Endothelial cell of umbilical vein (primary cell): Measurements from ENCODE around the gene MFNG. TPM values are rescaled to one million over a fixed set of nuclear protein-coding genes. Genes with fewer than 3 reads are reported as not detected.

Experiments
- BruUV-seq: library from RNA; stranded (reverse); fragments of 400-500 nt; replicated peaks from 2 replicates; lab custom pipeline; 2021; lab: Mats Ljungman, UMichigan
- CTCF ChIA-PET: fragments of 300-600, 350-600 bp; sonication (Branson Sonifier 250); formaldehyde crosslinking; loops from one replicate; lab custom pipeline; 2021; ENCODE audit warnings: antibody characterized with exemption, inconsistent platforms; lab: Charles Lee
- POLR2A ChIA-PET: fragments of 300-600, 350-600 bp; sonication (Branson Sonifier 250); formaldehyde crosslinking; loops from one replicate; lab custom pipeline; 2021; ENCODE audit warnings: antibody characterized with exemption, inconsistent platforms; lab: Charles Lee
- DNase-seq: peaks from one replicate; pipeline ENCODE4 v3.0.0-alpha.2; 2011; ENCODE audit warnings: low read depth, low spot score
- FAIRE-seq: peaks from 2 replicates; lab custom pipeline; 2011; peaks lifted over from hg19 to GRCh38; lab: Jason Lieb, UNC
- H2AFZ ChIP-seq: 2 replicates; pipeline ENCODE4 v1.6.0; 2012; ENCODE audit warnings: low read depth, low read length, control low read depth, inconsistent platforms
- H3K27ac ChIP-seq: 2 replicates; pipeline ENCODE4 v1.5.1; 2011; ENCODE audit warnings: low read depth, mild to moderate bottlenecking, control low read depth, low read length, moderate library complexity; ENCODE audit not compliant: insufficient read depth
- H3K27me3 ChIP-seq, 2 experiments: 2 replicates each; pipeline versions ENCODE4 v1.6.0 to v1.6.1; 2011; ENCODE audit warnings: low read length in 2 of 2, mixed read lengths in 1 of 2; ENCODE audit not compliant: control insufficient read depth in 2 of 2, insufficient read depth in 2 of 2
- H3K36me3 ChIP-seq, 2 experiments: 2 replicates in 1 of 2; 3 replicates in 1 of 2; pipeline ENCODE4 v1.5.1; 2011; ENCODE audit warnings: low read length in 2 of 2, mild to moderate bottlenecking in 1 of 2, moderate library complexity in 1 of 2; ENCODE audit not compliant: control insufficient read depth in 2 of 2, insufficient read depth in 2 of 2; ENCODE audit errors: extremely low read depth in 1 of 2
- H3K4me1 ChIP-seq: 3 replicates; pipeline ENCODE4 v1.5.1; 2011; ENCODE audit warnings: mild to moderate bottlenecking, low read length; ENCODE audit not compliant: control insufficient read depth, insufficient read depth; ENCODE audit errors: extremely low read depth
- H3K4me2 ChIP-seq: 2 replicates; pipeline ENCODE4 v1.6.1; 2011; ENCODE audit warnings: low read length, control low read depth, mixed read lengths; ENCODE audit not compliant: insufficient read depth
- H3K4me3 ChIP-seq, 3 experiments: fragments of 200-600 bp in 1 of 3; sonication (generic), shearing (Covaris generic) in 1 of 3; replicated peaks in 1 of 3; 2 replicates each; pipeline ENCODE4 v1.5.1; 2011 to 2016; ENCODE audit warnings: control low read depth in 3 of 3, low read length in 3 of 3, mild to moderate bottlenecking in 2 of 3, inconsistent platforms in 1 of 3, low read depth in 1 of 3, moderate library complexity in 1 of 3; ENCODE audit not compliant: insufficient read depth in 1 of 3
- H3K79me2 ChIP-seq: 2 replicates; pipeline ENCODE4 v1.6.0; 2012; ENCODE audit warnings: low read length, inconsistent platforms; ENCODE audit not compliant: control insufficient read depth, insufficient read depth
- H3K9ac ChIP-seq: replicated peaks from 2 replicates; pipeline ENCODE3; 2011; ENCODE audit warnings: low read length, control low read depth; ENCODE audit not compliant: insufficient read depth; ENCODE audit errors: extremely low read depth
- H3K9me1 ChIP-seq: replicated peaks from 3 replicates; pipeline ENCODE4 v1.6.0; 2011; ENCODE audit warnings: mild to moderate bottlenecking, low read length; ENCODE audit not compliant: control insufficient read depth, insufficient read depth; ENCODE audit errors: extremely low read depth
- H3K9me3 ChIP-seq: replicated peaks from 2 replicates; pipeline ENCODE4 v1.5.1; 2012; ENCODE audit warnings: low read length, inconsistent platforms; ENCODE audit not compliant: control insufficient read depth, insufficient read depth
- H4K20me1 ChIP-seq: replicated peaks from 2 replicates; pipeline ENCODE3; 2011; ENCODE audit warnings: mild to moderate bottlenecking, low read length; ENCODE audit not compliant: control insufficient read depth, insufficient read depth; ENCODE audit errors: extremely low read depth
- EZH2 ChIP-seq: IDR thresholded peaks from 2 replicates; pipeline ENCODE4 v1.6.1; 2012; ENCODE audit warnings: borderline replicate concordance, low read depth, mild to moderate bottlenecking, moderate library complexity, low read length, inconsistent platforms; ENCODE audit not compliant: severe bottlenecking
- FOS ChIP-seq: IDR thresholded peaks from 2 replicates; pipeline ENCODE4 v1.6.1; 2011; ENCODE audit warnings: mild to moderate bottlenecking, low read length, moderate library complexity, borderline replicate concordance; ENCODE audit not compliant: insufficient read depth
- GATA2 ChIP-seq: IDR thresholded peaks from 2 replicates; pipeline ENCODE4 v1.7.0; 2011; ENCODE audit warnings: low read depth, mild to moderate bottlenecking, moderate library complexity, mixed read lengths, low read length; ENCODE audit not compliant: insufficient read length, insufficient read depth
- JUN ChIP-seq: IDR thresholded peaks from 2 replicates; pipeline ENCODE4 v1.6.1; 2011; ENCODE audit warnings: borderline replicate concordance, low read depth; ENCODE audit not compliant: insufficient read length, insufficient read depth
- MYC ChIP-seq: IDR thresholded peaks from one replicate; pipeline ENCODE4 v1.6.1; 2011; ENCODE audit warnings: mild to moderate bottlenecking, low read depth, low read length
- POLR2A ChIP-seq: IDR thresholded peaks from 2 replicates; pipeline ENCODE4 v1.6.1; 2012; ENCODE audit warnings: low read depth, mild to moderate bottlenecking, control low read depth, low read length
- POLR2AphosphoS5 ChIP-seq: IDR thresholded peaks from 2 replicates; pipeline ENCODE4 v1.6.1; 2012; ENCODE audit warnings: low read depth, mild to moderate bottlenecking, control low read depth, low read length, moderate library complexity; ENCODE audit not compliant: insufficient read depth
- dilution Hi-C: fragments of 300-500 bp; cut with MboI; formaldehyde crosslinking; loops from one replicate; pipeline ENCODE4 v1.15.0; 2019; ENCODE audit warnings: low sequenced_read_pairs; ENCODE audit not compliant: extremely low pct_ligation_motif_present
- intact Hi-C: fragments of 100-400 bp; cut with micrococcal nuclease; formaldehyde crosslinking; loops from one replicate; pipeline ENCODE4 v1.10.0; 2022
- polyA plus RNA-seq, 4 experiments: library from polyadenylated mRNA; depleted of rRNA in 3 of 4; stranded (reverse) in 3 of 4; unstranded in 1 of 4; fragments of >200 nt; gene quantifications; 2 replicates each; pipeline versions ENCODE4 v1.2.1 to v1.2.3, GENCODE V29; 2011 to 2012; ENCODE audit warnings: missing spikeins in 1 of 4
- total RNA-seq: library from RNA; stranded (reverse); gene quantifications from 2 replicates; pipeline ENCODE4 v1.2.3, GENCODE V29; 2021
- TF ChIP-seq, protein P1 (sequence below), 2 donors: IDR thresholded peaks; 1 replicate in 1 of 2; 2 replicates in 1 of 2; pipeline ENCODE4 v1.5.1; 2011; ENCODE audit warnings: low read length in 2 of 2, mild to moderate bottlenecking in 2 of 2, moderate library complexity in 2 of 2, control low read depth in 1 of 2, inconsistent platforms in 1 of 2, low read depth in 1 of 2; ENCODE audit not compliant: insufficient read depth in 1 of 2; ENCODE audit errors: extremely low read depth in 1 of 2
- TF ChIP-seq, protein P2 (sequence below): IDR thresholded peaks from 2 replicates; pipeline ENCODE4 v1.6.1; 2011; ENCODE audit not compliant: insufficient read depth, insufficient read length

MFNG gene
- total and polyA plus RNA-seq, 2 donors (not counting 3 experiments of a cell fraction or from before 2014, with no cell fraction given), result 188 to 257 TPM

DNA sequence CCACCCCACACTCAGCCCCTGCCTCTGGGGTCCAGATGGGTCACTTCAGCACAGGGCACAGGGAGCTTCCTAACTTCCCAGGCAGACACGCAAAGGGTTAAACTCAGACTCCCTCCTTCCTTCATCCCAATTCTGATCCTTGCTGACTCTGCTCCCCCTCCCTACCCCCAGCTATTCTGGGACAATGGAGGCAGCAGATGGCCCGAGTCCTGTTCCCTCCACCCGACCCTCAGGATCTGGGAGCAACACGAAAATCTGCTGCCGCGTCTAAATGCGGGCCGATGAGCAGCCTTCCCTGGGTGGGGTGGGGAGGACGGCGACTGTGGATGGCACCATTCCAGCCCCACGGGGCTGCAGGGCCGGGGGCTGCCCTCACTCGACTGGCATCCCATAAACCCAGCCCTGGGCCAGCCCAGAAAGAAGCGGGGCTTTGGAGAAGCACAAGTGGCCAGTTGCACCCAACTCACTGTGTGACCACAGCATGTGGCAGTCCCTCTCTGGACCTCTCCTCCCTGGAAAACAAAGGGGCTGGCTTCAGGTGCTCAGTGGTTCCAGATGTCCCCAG is 18.7 kb downstream of the MFNG start:
- Histone ChIP-seq H3K27me3 (no peaks in the 10 kb centered on the region), H4K20me1 (no peaks in the 10 kb centered on the region), H3K4me3 (no peak overlapping the region), H3K9me1 (no peaks in the 10 kb centered on the region), H3K9ac (no peak overlapping the region), H3K9me3 (no peaks in the 10 kb centered on the region), H3K4me1 (peaks cover 9% of the 10 kb centered on the region), H3K4me2 (no peak overlapping the region), H3K27ac (no peak overlapping the region), H2AFZ (no peak overlapping the region), H3K36me3 (peaks cover 11 to 48% of the 10 kb centered on the region in 2 experiments), H3K79me2 (peaks cover 2% of the 10 kb centered on the region)
- intact Hi-C loops, result no loop called here
- DNase-seq (no peak), FAIRE-seq (no peak)
- BruUV-seq, result no TSS peak
- dilution Hi-C loops, result no loop called here
- CTCF ChIA-PET, result no interaction called here
- TF ChIP-seq GATA2 (no peak), POLR2AphosphoS5 (no peak), POLR2A (no peak), EZH2 (no peak), FOS (no peak), MYC (no peak), JUN (no peak)
- TF ChIP-seq, protein P1, sequence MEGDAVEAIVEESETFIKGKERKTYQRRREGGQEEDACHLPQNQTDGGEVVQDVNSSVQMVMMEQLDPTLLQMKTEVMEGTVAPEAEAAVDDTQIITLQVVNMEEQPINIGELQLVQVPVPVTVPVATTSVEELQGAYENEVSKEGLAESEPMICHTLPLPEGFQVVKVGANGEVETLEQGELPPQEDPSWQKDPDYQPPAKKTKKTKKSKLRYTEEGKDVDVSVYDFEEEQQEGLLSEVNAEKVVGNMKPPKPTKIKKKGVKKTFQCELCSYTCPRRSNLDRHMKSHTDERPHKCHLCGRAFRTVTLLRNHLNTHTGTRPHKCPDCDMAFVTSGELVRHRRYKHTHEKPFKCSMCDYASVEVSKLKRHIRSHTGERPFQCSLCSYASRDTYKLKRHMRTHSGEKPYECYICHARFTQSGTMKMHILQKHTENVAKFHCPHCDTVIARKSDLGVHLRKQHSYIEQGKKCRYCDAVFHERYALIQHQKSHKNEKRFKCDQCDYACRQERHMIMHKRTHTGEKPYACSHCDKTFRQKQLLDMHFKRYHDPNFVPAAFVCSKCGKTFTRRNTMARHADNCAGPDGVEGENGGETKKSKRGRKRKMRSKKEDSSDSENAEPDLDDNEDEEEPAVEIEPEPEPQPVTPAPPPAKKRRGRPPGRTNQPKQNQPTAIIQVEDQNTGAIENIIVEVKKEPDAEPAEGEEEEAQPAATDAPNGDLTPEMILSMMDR (IDR thresholded peaks at IDR 0.05; ENCODE audit: extremely low read depth in 1 of 2, insufficient read depth in 1 of 2, low read depth in 1 of 2, low read length in 2 of 2), result no peak
- TF ChIP-seq, protein P2, sequence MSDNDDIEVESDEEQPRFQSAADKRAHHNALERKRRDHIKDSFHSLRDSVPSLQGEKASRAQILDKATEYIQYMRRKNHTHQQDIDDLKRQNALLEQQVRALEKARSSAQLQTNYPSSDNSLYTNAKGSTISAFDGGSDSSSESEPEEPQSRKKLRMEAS, result no peak
- POLR2A ChIA-PET, result no interaction called here
